Measurements from ENCODE around the gene ANXA4.
"Not testable (repeated sequence)": the region's sequence is repeated elsewhere in the genome, so short reads cannot be mapped to it uniquely, and the experiment has no call there.

The ANXA4 gene

DNA sequence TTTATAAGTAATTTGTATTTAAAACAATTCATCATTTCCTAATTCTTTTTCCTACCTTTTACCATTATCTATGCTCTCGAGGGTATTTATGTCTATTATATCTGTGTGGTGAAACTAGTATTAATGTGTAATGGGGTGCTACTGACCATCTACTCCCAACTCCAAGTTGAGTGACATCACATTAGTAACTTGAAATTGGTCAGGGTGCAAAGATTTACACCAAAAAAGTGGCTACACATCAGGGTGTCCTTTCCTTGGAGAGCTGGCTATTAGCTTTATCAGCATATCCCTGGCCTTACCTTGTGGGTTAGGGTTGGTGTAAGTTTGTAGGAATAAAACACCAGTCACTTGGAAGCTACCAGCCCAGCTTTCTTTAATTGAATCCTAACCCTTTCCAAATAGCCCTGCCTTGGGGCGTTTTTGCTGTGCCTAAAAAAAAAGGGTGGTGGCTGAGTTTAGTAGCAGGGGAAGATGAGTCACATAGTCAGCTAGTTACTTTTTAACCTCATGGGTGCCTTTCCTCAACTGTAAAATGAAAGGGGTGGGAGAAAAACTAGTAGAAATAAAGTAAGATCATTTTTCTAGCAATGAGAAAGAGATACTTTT, 14.0 kb downstream of the ANXA4 start:
- DNase-seq, result peak; percentile 22

DNA sequence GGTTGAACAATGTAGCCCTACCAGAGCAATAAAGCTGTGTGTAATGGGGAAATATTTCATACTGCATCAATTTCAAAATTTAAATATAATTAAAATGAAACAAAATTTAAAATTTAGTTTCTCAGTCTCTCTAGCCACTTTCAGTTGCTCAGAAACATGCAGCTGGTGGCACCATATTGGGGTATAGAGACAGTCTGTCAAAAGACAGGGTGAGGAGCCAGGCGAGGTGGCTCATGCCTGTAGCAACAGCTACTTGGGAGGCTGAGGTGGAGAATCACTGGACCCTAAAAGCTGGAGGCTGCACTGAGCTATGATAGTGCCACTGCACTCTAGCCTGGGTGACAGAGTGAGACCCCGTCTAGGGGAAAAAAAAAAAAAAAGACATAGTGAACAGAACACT, 20.1 kb downstream of the ANXA4 start:
- DNase-seq, result no peak

DNA sequence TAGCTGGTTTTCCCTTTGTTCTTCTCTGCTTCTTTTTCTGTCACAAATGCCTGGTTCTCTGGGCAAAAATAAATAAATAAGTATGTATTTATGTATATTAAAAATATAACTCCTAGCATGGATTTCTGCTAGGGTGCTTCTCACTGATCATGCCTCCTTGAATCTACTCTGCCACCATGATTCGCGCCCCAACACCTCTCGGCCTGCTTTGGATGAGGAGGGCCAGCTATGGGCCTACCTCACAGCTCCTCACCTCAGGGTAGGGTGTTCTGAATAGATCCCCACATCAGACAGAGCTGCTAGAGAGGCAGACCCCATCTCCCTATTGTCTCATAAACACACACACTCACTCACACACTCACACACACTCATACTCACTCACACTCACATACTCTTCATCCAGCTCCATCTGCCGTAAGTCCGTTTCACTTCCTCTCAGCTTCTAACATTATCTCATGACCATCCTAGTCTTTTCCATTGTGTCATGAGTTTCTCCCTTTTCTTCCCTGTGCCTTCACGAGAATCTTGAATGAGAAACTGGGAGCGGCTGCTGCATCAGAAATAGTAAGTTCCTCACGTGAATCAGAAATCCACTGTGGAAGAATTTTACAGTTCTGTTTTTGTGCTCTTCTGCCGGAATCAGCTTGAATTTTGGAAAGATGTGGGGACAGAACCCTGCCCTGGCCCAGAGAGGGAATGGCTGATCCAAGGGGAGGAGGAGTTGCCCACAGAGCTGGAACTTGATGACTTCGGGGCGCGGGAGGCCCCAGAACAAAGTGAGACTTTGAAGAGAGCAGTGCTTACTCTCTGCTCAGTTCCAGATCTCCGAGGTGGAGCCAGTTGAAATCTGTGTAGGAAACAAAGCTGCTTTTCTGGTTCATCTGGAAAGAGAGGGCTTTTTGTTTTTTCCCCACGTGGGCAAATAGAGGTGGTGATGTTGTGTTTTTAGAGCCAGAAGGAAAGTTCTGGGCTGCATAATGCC, 20.9 kb downstream of the ANXA4 start:
- no peak for DNase-seq

DNA sequence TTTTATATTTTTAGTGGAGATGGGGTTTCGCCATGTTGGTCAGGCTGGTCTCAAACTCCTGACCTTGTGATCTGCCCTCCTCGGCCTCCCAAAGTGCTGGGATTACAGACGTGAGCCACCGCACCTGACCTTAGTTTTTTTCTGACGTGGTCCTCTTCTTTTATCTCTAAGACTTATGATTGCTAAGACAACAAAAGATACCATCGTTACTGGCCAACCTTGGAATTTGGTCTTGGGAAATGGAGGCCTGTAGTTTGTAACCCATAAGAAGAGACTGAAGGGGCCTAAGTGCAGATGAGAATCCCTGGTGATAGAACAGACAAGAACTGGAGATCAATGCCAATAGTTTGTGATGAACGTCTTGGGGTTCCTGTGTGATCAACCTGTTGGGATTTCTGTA, 21.9 kb downstream of the ANXA4 start:
- DNase-seq, result not testable (repeated sequence)

DNA sequence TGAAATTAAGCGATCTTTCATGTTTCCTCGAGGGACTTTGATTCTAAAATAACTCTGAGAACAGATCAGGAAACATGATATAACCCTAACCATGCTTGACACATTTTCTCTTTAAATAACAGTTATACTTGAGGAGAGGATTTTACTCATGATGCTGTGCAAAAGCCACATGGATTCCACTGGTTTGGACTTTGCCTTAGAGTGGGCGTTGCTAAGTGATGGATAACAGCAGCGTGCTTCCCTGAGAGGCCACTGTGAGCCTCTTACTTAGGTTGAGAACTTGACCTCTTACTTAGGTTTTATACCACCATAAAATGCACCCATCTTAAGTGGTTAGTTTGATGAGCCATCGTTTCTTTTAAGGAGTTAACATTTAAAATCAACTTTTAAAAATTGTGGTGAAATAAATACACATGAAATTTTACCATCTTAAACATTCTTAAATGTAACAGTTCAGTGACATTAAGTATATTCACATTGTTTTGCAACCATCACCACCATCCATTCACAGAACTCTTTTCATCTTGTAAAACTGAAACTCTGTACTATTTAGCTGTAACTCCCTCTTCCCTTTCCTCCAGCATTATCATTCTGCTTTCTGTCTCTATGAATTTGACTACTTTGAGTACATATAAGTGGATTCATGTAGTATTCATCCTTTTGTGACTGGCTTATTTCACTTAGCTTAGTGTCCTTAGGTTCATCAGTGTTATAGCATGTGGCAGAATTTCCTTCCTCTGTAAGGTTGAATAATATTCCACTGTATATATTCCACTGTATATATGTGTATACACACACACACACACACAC, 22.6 kb downstream of the ANXA4 start:
- no peak for DNase-seq

DNA sequence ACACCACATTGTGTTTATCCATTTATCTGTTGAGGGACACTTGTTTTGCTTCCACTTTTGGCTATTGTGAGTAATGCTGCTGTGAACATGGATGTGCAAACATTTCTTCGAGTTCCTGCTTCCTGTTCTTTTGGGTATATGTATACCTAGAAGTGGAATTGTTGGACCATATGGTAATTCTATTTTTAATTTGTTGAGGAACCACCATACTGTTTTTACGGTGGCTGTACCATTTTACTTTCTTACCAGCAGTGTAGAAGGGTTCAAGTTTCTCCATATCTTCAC, 23.1 kb downstream of the ANXA4 start:
- no peak for DNase-seq

DNA sequence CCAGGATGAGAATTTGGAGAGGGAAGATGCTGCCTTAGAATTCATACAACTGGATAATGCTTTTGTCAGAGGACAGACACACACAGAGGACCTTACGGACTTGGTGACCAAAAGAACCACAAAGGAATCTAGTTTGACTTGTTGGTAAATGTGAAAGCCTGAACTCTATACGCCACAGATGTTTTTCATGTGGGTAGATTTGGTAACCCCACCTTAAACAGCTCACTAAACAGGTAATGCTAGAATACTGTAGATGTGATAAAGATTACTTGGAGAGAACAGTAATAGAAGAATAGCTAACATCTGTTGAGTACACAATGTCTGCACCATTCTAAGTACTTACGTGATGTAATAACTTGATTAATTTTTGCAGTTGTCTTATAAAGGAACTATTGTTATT, 24.1 kb downstream of the ANXA4 start:
- DNase-seq, result no peak

DNA sequence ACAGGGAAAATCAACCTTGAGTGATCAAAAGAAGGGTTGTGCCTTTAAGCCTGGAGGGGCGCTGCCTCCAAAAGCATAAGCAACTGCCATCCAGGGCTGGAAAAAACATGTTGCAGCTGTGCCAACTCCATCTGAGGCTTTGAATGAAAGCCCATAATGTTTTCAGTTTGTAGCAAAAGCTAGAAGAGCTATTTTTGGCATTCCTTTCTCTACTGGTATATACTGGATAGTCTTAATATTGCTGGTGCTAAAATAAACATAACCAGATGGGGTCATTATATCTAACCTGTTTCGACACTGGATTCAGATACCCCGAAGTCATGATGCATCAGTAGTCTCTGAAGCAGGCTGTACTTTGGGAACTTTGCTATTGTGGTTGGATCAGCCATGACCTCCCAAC, 25.1 kb downstream of the ANXA4 start:
- peak; percentile 35 for DNase-seq

DNA sequence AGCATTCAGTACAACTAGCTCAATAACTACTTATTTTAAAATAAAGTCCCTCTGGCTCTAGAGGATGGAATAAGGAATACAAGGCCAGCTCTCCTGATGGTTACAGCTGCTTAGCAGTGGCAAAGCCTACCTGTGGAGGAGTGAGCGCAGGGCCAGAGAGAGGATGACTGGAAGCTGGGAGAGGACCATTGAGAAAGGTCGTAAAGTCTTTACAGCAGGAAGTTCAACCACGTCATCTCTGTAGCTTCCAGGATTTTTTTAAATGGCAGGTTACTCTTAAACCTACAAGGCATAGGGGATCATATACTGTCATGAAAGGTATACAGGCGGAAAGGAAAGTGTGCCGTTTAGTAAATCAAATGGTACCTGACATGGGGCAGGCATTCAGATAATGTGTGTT, 26.3 kb downstream of the ANXA4 start:
- no peak for DNase-seq

DNA sequence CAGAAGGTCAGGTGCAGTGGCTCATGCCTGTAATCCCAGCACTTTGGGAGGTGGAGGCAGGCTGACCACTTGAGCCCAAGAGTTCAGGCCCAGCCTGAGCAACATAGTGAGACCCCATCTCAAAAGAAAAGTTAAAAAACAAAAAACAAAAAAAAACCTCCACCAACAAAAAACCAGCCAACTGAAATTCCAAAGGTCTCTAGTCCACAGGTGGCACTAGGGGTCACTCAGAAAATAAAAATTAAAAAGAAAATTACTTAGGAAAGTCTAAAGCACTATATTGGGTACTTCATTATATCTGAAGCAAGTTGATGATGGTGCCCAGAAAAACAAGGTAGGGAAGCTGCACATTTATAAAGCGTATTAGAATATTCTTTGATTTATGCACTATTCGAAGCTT, 26.9 kb downstream of the ANXA4 start:
- DNase-seq, result no peak

DNA sequence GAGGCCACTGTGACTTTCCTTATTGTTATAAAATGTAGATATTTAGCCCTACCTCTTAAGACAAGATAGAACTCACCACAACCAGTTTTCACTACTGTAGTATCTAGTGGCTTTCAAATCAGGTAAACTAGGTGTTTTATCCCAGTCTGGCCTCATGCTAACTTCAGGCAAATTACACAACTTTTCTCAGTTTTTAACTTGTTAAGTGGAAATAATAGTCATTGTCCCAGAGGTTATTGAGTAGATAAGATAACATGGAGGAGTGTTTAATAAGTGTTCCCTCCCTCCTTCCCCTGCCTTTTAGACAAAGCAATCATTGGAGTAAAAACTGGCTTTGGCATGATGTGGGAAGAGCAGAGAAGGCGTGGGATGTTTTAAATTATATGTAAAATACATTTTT, 27.3 kb downstream of the ANXA4 start:
- DNase-seq, result no peak

DNA sequence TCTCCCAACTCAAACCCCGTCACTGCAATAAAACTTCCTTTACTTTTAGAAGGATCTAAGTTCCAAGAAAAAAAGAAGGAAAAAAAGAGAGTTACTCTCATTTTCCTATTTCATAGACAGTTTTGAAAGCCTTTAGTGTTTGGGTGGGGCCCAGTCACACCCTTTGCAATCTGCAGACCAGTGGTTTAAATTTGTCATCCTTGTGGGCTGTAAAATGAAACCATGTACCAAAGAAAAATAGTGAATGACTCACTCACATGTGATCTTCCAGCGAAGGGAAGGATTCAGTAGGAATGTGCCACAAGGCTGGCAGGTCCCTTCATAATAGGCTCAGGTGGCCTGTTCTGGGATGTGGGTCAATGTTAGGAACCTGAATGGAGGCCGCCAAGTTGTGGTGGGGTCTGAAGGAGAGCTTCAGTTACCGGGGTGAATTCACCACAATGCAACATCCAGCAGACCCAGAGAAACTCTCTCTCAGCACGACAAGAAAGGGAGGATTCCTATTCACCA, 28.3 kb downstream of the ANXA4 start:
- peak; percentile 70 for DNase-seq

DNA sequence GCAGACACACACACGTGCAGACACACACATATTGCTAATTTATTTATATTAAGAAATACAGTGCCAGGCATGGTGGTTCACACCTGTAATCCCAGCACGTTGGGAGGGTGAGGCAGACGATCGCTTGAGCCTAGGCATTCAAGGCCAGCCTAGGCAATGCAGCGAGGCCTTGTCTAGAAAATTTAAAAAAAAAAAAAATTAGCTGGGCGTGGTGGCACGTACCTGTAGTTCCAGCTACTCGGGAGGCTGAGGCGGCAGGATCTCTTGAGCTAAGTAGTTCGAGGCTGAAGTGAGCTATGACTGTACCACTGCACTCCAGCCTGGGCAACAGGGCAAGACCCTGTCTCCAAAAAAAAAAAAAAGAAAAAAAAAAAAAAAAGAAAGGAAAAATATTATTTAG, 28.8 kb downstream of the ANXA4 start:
- no peak for DNase-seq

DNA sequence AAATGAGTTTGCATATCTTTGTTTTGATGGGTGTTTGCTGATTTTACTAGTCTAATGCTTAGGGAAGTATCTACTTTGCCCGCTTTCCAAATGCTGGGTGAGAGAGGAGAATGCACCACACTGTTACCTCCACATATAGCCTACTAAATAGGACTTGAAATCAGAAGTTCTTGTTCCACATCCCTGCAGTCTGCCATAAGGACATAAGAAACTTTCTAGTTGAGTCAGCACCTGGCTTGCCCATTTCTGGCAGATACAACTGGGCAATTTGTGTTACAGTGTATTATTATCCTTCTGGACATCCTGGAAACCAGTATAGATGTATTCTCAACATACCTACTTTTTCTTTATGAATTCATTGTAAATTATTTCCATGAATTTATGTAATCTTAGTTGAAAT, 29.5 kb downstream of the ANXA4 start:
- DNase-seq, result no peak

DNA sequence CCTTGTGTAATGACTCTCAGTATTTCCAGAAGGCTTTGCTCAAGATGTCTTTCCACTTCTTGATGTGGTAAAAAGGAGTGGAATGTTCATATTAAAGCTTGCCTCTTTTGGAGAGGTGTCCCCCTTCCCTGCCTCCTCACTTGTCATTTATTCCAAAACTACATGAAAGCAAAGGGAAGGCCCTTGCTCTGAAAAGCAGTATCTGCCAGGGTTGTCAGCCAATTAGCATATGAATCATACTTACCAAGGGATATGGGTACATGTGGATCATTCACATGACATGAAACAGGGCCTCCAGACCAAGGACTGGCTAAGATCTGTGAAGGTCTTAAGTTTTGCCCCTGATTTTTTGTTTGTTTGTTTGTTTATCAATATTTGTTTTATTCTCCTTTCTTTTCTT, 31.3 kb downstream of the ANXA4 start:
- peak; percentile 35 for DNase-seq

DNA sequence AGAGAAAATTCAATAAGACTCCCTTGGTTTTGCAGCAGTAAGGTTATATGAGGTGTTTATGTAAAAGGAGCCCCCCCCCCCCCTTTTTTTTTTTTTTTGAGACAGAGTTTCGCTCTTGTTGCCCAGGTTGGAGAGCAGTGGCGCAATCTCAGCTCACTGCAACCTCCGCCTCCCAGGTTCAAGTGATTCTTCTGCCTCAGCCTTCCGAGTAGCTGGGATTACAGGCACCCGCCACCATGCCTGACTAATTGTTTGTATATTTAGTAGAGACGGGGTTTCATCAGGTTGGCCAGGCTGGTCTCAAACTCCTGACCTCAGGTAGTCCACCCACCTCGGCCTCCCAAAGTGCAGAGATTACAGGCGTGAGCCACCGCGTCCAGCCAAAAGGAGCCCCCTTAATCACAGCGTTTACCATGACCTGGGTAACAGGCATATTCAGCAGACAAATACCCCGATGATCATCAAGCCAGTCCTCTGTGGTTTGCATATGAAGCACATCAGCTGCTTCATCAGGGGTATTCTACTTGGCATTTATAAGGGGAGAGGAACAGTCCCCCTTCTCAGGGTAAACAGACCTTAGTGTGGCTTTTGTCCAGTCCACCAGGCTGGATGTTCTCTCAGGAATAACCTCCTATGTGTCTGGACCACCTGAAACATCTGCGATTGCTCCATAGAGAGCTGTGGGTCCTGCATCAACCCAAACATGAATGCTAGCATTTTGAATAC, 32.5 kb downstream of the ANXA4 start:
- not testable (repeated sequence) for DNase-seq

DNA sequence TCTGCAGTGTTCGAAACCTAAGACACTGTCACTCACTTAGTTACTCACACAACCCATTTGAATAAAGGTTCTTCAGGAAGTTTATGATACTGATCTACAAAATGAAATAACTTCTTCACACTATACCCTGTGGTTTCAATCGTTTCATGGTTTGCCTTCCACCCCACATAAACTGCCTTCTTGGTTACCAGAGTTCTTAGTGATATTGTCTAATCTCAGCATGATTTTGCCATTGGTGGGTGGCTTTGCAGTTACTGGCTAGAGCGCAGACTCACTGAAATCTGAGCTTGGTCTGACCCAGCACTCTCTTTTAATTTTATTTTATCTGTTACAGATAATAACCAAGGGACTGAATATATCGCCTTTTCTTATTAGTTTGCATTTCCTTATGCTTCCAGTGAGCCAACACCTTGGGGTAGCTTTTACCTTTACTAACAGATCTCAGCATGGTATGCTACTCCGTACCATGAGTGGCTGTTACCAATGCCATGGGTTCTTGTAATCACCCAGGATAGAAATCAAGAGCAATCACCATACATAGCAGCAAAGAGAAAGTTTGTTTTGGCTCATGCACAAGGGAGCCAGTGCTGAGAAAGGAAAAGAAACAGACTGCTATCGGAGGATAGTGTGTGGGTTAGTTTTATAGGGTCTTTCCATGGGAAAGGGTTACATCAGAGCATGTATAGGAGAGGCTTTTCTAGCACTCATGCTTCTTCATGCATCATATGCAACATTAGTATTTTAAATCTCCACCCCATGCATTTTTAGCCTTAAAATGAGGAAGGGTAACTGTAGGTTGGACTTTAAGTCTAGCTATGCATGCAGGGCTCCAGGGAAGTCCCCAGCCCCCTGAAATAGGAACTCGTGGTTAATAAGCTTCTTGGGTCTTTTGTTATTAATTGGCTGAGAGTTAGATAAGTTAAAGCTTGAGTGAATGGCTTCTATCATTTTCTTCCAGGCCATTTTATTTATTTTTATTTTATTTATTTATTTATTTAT, 33.3 kb downstream of the ANXA4 start:
- no peak for DNase-seq

DNA sequence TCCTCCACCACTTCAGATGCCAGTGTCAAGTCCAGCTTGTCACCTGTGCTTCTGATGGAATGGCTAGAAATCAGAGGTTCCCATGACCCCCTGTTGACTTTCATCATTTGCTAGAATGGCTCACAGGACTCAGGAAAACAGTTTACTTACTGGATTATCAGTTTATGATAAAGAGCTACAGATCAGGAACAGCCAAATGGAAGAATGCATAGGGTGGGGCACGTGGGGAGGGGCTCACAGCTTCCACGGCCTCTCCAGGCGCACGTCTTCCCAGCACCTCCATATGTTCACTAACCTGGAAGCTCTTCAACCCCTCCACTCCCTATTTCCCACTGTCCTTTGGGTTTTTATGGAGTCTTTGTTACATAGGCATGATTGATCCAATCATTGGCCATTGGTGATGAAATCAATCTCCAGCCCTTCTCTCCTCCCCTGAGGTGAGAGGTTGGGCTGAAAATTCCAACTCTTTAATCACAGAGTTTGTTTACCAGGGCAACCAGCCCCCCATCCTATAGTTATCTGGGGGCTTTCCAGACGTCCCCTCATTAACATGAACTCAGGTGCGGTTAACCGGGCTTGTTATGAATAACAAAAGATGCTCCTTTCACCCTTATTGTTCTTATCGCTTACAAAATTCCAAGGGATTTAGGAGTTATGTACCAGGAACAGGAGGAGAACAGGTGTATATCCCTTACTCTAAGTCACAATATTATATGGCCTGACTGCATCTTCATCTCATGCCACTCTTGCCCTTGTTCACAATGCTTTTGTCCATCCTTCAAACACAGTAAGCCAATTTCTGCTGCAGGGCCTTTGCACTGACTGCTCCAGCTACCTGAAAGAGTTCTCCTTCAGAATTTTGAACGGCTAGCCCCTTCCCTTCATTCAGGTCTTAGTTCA, 35.2 kb downstream of the ANXA4 start:
- DNase-seq, result no peak

DNA sequence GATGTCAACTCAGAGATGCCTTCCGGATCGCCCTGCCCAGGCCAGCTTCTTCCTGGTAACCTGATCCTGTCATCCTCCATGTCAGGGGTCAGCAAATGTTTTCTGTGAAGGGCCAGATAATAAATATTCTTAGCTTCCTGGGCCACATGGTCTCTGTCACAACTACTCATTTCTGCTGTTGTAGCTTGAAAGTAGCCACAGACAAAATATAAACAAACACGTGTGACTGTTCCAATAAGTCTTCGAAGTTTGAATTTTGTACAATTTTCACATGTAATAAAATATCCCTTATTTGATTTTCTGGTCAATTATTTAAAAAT, 35.8 kb downstream of the ANXA4 start:
- DNase-seq, result no peak

DNA sequence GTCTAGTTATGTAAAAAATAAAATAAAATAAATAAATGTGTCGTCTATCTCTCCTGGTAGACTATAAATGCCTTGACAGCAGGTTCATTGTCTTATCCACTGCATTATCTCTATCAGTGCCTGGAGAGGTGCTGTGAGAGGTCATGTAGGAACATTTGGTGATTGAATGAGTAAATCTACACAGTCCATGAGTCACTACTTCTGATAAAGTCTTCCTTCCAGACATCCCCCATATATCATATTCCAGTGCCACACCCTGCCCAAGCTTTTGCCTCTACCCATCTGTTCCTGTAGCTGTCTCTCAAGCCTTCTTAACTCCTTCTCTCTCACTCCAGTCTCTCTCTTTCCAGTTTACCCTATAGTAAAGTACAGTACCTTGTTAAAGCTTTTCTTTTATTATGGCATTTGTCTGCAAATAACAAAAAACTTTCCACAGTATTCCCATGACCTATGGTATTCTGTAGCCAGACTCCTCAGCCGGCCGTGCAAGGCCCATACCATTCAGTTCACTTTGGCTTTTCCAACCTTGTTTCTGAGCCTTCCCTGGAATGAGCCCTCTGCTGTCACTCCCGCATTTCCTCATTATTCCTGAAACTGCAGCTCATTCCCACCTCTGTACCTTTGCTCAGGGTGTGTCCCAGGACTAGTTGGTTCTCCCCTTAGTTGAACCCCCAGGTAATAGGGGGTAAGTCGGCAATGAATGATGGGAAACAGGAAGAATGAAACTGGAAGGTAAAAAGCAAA, 37.5 kb downstream of the ANXA4 start:
- DNase-seq, result peak; percentile 9

Data from fibroblast of skin of abdomen (primary cell).